GM12801 (cell line): ENCODE measurements around the gene TRIO.

Source experiments
- TF ChIP-seq, protein P1 (sequence below): IDR thresholded peaks from one replicate; pipeline ENCODE4 v1.5.1; 2011; ENCODE audit warnings: control low read depth; ENCODE audit not compliant: insufficient read length; ENCODE audit errors: extremely low read depth

The TRIO gene

DNA sequence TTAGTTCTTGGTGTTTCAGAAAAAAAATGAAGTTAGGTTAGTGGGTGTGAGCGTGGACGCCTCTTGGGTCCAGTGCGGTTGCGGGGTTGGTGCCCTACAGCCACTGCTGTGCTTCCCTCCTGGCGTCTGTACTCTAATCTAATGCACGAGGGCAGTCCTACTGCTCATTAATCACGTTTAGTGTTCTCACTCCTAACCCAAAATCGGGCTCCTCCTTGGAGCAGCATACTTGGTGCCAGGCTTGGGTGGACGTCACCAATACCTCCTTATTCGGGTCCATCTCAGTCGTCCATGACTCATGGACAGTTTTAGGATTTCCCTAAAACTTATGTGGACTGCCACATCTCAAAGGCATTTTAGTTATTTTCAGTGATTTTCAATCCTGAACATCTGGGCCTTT lies 41.6 kb downstream of the TRIO start:
- TF ChIP-seq, protein P1, sequence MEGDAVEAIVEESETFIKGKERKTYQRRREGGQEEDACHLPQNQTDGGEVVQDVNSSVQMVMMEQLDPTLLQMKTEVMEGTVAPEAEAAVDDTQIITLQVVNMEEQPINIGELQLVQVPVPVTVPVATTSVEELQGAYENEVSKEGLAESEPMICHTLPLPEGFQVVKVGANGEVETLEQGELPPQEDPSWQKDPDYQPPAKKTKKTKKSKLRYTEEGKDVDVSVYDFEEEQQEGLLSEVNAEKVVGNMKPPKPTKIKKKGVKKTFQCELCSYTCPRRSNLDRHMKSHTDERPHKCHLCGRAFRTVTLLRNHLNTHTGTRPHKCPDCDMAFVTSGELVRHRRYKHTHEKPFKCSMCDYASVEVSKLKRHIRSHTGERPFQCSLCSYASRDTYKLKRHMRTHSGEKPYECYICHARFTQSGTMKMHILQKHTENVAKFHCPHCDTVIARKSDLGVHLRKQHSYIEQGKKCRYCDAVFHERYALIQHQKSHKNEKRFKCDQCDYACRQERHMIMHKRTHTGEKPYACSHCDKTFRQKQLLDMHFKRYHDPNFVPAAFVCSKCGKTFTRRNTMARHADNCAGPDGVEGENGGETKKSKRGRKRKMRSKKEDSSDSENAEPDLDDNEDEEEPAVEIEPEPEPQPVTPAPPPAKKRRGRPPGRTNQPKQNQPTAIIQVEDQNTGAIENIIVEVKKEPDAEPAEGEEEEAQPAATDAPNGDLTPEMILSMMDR: no peak

DNA sequence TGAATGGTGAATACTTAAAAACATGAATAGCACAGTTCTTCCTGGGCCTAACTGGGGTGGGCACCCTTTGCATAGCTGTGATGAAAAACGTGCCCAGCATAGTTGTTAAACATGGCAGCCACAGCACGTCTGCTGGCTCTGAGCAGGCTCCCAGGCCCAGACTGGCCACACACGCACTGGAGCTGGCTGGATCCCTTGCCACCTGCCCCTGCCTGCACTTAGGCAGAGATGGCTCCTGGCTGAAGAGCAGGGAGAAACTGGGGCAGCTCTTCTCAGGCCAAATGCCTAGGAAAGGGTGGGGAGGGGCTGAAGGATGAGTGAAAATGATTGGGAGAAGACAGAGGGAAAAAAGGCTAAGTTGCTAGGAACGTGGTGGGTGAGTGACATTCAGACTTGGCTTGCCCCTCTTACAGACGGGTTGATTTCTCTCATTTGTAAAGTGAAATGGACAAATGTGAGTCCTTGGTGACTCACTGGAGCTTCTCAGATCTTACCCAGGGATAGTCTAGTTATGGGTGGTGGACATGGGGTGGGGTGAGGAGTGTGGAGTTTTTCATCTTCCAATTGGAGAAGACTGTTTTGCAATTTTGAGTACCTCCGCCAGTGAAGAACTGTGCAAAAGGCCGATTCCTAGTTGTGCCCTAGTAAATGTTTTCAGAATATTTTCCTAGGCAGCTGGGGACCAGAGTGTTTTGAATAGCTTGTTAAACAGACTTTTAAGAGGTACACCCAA lies 42.4 kb downstream of the TRIO start:
- TF ChIP-seq, protein P1: no peak

DNA sequence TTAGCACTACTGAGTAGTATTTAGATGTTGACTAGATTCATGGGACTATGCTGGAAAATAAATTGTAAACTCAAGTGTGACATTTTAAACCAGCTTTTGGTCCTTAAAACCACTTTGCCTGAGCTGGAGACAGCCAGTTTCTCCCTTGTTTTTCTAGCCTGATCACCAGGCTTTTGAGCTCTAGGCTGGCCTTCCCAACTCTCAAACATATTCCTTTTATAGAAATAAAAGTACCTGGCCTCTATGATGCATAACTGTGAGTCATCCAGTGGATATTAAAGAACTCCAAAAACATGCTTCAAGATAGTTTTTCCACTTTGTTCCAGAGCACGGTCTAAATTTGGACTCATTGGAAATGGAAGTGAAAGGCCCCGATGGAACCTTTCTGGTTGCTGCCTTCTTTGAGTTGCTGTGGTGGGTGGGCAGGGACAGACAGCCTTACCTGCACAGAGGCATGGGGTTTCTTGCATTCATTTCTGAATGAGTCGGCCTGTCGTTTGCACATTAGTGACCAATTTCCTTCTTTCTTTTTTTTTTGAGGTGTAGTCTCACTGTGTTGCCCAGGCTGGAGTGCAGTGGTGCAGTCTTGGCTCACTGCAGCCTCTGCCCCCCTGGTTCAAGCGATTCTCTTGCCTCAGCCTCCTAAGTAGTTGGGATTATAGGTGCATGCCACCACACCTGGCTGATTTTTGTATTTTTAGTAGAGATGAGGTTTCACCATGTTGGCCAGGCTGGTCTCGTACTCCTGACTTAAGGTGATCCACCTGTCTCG lies 43.1 kb downstream of the TRIO start:
- TF ChIP-seq, protein P1: no peak

DNA sequence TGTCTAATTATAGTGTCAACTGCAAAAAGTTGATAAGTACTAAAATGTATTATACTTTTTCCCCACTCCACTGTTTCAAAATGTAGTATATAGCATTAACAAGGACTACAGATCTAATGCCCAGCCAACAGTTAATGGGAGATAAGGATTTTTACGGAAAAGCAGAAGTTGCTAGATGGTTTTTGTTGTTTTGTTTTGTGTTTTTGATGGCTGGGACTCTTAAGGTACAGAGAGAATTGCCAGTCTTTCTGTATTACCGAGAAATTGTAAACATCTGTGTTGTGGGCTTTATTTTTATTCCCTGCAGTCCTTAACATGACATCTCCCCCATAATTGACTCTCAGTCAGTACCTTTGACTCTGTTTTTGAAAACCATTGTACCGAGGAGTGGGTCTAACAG lies 44.0 kb downstream of the TRIO start:
- TF ChIP-seq, protein P1: no peak

DNA sequence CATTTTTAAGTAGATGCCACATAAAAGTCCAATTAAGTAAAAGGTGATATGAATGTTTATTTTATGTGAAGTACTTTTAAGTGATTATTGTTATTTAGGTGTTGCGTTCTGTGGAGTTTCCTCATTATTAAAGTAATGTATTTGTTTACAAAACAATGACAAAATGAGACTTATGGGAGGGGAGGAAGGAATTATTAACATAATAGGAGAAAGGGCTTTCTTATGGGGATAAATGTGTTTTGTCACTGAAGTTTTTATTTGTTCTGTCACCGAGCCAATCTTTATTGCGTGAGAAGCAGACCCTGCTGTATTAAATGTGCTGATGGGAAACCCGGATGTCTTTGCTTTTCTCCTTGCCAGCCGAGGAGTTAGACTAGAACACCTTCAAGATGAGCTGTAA lies 44.5 kb downstream of the TRIO start:
- TF ChIP-seq, protein P1: no peak

DNA sequence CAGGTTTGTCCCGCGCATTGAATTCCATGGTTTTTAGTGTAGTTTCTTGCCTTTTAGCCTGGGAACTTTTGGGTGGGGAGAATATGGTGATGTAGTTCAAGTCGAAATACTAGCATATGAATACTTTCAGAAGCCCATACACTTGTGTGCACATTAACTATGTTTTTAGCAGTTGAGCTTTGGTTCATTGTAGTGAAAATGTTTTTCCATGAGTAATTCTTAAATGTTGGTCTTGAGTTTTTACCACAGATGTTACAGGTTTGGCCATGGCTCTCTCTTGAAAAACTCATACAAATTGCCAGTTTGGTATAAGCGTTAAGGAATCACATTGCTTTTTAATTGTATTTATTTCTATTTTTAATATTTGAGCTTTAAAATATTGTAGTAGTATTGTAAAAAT lies 45.6 kb downstream of the TRIO start:
- TF ChIP-seq, protein P1: no peak

DNA sequence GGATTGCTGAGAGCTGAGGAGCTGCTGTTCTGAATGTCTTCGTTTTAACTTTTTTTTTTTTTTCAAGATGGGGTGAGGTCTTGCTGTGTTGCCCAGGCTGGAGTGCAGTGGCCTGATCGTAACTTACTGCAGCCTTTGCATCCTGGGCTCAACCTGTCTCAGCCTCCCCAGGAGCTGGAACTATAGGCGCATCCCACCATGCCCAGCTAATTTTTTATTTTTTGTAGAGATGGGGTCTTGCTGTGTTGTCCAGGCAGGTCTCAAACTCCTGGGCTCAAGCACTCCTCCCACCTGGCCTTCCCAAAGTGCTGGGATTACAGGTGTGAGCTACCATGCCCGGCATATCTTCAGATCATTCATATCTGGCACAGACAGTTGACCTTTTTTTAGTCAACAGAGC lies 46.5 kb downstream of the TRIO start:
- TF ChIP-seq, protein P1: no peak
